HL-60 (cell line): ENCODE data around the gene STYK1.

Experiments used
- DNase-seq, 2 experiments: peaks; one replicate each; pipeline ENCODE4 v3.0.0-alpha.2; 2010 to 2020; ENCODE audit warnings: low read depth in 1 of 2, low spot score in 1 of 2
- H3K27ac ChIP-seq: fragments of 250-450 bp; sonication (Bioruptor Pico); replicated peaks from 2 replicates; pipeline ENCODE4 v1.5.1; 2020; ENCODE audit warnings: mild to moderate bottlenecking, moderate library complexity
- H3K27me3 ChIP-seq: fragments of 250-450 bp; sonication (Bioruptor Pico); 2 replicates; pipeline ENCODE4 v1.5.1; 2021; ENCODE audit warnings: mild to moderate bottlenecking, moderate library complexity; ENCODE audit not compliant: insufficient read depth, poor library complexity, severe bottlenecking
- H3K4me3 ChIP-seq: replicated peaks from 2 replicates; pipeline ENCODE4 v1.5.1; 2011; ENCODE audit warnings: mild to moderate bottlenecking, control low read depth, low read length; ENCODE audit not compliant: insufficient read depth
- GABPA ChIP-seq: IDR thresholded peaks from 2 replicates; pipeline ENCODE4 v1.6.1; 2012; ENCODE audit warnings: low read depth
- POLR2AphosphoS5 ChIP-seq: IDR thresholded peaks from 2 replicates; pipeline ENCODE4 v1.6.1; 2012; ENCODE audit warnings: low read depth
- SPI1 ChIP-seq: IDR thresholded peaks from 2 replicates; pipeline ENCODE4 v1.6.1; 2012; ENCODE audit warnings: low read depth, mild to moderate bottlenecking, borderline replicate concordance
- TF ChIP-seq, protein P1 (sequence below): IDR thresholded peaks from one replicate; pipeline ENCODE4 v1.5.1; 2011; ENCODE audit warnings: low read length, control low read depth, inconsistent platforms; ENCODE audit not compliant: insufficient read depth
- TF ChIP-seq, protein P2 (sequence below): IDR thresholded peaks from 2 replicates; pipeline ENCODE4 v1.6.1; 2012; ENCODE audit warnings: low read depth; ENCODE audit not compliant: insufficient replicate concordance

Gene STYK1

DNA sequence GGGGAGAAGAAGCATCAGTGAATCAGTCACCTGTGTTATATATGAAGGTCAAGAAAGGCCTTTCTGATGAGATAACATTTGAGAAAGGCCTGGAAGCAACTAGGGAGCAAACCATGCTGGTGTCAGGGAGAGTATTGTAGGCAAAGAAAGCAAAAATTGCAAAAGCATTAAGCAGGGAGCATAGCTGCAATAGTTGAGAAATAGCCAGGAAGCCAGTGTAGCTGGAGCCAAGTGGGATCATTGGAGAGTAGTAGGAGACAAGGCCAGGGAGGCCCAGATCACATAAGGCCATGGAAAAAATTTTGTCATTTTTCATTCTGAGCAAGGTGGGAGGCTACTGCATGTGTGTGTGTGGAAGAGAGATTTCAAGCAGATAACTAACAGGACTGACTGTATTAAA, 41.6 kb downstream of the STYK1 start:
- TF ChIP-seq, protein P1, sequence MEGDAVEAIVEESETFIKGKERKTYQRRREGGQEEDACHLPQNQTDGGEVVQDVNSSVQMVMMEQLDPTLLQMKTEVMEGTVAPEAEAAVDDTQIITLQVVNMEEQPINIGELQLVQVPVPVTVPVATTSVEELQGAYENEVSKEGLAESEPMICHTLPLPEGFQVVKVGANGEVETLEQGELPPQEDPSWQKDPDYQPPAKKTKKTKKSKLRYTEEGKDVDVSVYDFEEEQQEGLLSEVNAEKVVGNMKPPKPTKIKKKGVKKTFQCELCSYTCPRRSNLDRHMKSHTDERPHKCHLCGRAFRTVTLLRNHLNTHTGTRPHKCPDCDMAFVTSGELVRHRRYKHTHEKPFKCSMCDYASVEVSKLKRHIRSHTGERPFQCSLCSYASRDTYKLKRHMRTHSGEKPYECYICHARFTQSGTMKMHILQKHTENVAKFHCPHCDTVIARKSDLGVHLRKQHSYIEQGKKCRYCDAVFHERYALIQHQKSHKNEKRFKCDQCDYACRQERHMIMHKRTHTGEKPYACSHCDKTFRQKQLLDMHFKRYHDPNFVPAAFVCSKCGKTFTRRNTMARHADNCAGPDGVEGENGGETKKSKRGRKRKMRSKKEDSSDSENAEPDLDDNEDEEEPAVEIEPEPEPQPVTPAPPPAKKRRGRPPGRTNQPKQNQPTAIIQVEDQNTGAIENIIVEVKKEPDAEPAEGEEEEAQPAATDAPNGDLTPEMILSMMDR: no peak
- no peak for TF ChIP-seq SPI1
- TF ChIP-seq, protein P2, sequence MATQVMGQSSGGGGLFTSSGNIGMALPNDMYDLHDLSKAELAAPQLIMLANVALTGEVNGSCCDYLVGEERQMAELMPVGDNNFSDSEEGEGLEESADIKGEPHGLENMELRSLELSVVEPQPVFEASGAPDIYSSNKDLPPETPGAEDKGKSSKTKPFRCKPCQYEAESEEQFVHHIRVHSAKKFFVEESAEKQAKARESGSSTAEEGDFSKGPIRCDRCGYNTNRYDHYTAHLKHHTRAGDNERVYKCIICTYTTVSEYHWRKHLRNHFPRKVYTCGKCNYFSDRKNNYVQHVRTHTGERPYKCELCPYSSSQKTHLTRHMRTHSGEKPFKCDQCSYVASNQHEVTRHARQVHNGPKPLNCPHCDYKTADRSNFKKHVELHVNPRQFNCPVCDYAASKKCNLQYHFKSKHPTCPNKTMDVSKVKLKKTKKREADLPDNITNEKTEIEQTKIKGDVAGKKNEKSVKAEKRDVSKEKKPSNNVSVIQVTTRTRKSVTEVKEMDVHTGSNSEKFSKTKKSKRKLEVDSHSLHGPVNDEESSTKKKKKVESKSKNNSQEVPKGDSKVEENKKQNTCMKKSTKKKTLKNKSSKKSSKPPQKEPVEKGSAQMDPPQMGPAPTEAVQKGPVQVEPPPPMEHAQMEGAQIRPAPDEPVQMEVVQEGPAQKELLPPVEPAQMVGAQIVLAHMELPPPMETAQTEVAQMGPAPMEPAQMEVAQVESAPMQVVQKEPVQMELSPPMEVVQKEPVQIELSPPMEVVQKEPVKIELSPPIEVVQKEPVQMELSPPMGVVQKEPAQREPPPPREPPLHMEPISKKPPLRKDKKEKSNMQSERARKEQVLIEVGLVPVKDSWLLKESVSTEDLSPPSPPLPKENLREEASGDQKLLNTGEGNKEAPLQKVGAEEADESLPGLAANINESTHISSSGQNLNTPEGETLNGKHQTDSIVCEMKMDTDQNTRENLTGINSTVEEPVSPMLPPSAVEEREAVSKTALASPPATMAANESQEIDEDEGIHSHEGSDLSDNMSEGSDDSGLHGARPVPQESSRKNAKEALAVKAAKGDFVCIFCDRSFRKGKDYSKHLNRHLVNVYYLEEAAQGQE: no peak
- TF ChIP-seq POLR2AphosphoS5: no peak
- TF ChIP-seq GABPA: no peak
- no peak for DNase-seq
- Histone ChIP-seq H3K27me3 (no peaks in the 10 kb centered on the region), H3K4me3 (no peak overlapping the region), H3K27ac (no peak overlapping the region)

DNA sequence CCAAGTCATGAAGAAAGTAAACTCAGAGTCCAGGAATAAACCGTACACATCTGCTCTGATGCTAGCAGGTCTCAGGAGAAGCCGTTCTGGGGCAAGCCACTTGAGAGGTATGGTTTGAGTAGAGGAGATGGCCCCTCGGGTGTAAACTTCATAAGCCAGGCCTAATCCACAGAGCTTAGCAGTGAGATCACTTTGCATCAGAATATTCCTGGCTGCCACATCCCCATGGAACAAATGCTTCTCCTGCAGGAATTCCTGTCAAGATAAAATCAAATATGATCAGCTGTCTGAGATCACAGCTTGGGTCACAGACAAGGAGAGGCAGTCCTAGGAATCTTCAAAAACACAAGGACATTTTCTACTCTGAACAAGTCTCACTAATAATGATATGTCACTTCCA, 49.2 kb downstream of the STYK1 start:
- Histone ChIP-seq H3K4me3 (no peak overlapping the region), H3K27ac (no peak overlapping the region), H3K27me3 (no peaks in the 10 kb centered on the region)
- TF ChIP-seq SPI1 (no peak), GABPA (no peak)
- TF ChIP-seq, protein P2: no peak
- TF ChIP-seq, protein P1: no peak
- DNase-seq: no peak

DNA sequence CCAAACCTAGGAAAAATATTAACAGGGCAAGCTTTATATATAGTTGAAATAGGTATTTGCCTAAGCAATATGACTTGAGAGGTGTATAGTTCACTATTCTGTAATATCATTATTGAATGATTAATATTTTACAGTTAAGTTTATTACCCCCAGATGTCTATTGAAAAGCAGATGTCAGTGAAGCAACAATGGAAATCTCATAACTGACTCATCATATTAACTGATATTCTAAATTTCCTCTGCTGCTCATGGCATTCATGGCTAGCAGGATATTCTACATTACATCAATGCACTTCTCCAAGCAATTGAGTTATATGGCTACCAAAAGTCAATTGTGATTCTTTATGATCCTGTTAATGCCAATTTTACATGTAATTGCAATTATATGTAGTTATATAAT, 50.7 kb downstream of the STYK1 start:
- DNase-seq: no peak

More for the DNA sequence above, 50.7 kb downstream of the STYK1 start:
- no peak overlapping the region for H3K27ac ChIP-seq
- TF ChIP-seq, protein P1: no peak
- TF ChIP-seq GABPA (no peak), SPI1 (no peak), POLR2AphosphoS5 (no peak)
- TF ChIP-seq, protein P2: no peak
- no peak overlapping the region for H3K4me3 ChIP-seq
- H3K27me3 ChIP-seq: no peaks in the 10 kb centered on the region
